Globus pallidus (tissue), 1 donor: ENCODE measurements around the gene SLC25A11.

ENCODE experiments used
- DNase-seq: peaks from one replicate; pipeline ENCODE4 v3.0.0-alpha.2; 2015; ENCODE audit warnings: low spot score

The SLC25A11 gene

DNA sequence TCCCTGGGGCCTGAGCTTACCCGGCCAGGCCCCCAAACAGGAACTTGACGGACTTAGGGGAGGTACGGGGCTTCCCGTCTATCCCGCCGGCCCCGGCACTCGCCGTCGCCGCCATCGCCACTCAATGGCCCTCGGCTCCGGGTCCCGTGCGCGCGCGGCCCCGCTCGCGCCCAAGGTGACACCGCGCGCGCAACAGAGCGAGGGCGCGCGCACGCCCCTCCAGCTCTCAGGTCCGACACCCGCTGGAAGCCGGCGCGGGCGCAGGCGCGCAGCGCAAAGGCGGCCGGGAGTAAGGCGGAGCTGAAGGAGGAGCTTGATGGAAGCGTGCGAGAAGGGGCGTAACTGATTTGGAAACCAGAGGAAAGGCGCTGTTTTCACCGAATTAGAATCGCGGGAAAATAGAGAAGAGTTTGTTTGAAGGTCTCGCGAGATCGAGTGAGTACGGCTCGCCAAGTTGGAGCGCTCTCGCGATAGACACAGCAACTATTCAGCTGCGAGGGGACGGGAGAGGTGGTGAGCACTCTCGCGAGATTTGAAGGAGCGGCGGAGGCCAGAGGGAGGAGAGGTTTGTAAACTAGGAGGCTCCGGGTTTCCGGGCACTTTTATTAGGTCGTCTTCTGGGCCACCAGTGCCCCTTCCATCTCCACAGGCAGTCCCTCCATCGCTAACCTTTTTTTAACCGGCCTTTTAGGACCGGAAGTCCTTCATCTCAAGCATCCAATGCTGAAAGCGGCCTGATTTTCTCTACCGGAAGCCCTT, at the start of gene SLC25A11, which contains the start of gene RNF167:
Gene SLC25A11 (minus strand): TSS at position 251 of the 759 bp plus-strand sequence. CDS start 136 bp downstream, at position 115.
Gene RNF167 (plus strand): TSS at position 473 of the 759 bp plus-strand sequence. CDS start 642 bp downstream, outside the sequence.
- peak; percentile 97 for DNase-seq

GRCh38 chr17:4987767-4988567, 48.1 kb upstream of the SLC25A11 start:
- DNase-seq: no peak

DNA sequence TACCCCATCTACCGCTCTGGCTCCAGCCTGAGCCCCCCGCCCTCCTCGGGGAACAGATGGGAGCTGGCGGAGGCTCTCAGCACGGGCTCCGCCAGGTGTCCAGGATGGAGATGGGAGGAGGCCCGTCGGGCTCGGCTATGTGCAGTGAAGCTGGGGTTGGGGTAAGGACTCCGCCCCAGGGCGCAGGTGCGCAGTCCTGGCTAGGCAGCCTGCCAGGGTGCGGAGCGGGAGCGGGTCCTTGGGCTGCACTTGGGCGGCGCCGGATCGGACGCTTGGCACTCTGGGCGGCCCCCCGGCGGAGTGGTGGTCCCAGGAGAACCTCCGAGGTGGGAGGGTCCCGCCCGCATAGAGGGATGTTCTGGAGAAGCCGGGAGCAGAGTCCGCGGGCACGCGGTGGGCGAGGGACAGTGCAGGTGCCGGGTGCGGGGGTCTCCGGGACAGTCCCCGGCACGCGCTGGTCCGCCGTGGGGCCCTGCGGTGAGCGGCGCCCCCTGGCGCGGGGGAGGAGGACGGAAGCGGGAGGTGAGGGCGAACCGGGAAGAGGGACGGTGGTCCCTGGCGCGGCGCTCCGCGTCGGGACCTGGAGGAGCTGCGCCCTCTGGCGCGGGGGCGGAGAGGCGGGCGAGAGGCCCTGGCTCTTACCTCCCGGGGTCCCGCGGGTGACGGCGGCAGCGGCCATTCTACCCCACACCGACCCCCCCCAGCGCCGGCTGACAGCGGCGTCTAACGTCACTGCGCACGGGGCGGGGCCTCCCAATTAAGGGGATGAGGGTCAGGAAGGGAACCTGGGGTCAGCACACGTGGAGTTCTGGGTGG, 47.3 kb upstream of the SLC25A11 start, which contains the start of gene CAMTA2:
Gene CAMTA2 (minus strand): TSS at position 725 of the 816 bp plus-strand sequence. CDS start 1,453 bp downstream, outside the sequence.
- DNase-seq: peak; percentile 85

DNA sequence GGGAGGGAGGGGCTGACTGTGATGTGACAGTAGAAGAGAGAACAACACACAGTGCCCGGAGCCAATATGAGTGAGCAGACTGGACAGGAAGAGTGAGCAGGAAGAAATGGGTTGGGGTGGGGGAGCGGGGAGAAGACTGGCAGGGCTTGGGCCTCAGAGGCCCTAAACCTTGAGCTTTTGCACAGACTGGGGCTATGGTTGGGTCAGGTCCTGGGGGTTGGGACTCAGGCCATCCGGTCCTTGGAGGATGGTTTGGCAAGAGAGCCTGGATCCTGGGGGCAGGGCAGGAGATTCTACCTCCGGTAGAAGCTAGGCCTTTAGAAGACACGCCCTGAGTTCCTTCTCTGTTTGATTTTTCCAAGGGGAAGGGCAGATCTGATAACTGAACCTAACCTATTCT, 46.6 kb upstream of the SLC25A11 start:
- no peak for DNase-seq

DNA sequence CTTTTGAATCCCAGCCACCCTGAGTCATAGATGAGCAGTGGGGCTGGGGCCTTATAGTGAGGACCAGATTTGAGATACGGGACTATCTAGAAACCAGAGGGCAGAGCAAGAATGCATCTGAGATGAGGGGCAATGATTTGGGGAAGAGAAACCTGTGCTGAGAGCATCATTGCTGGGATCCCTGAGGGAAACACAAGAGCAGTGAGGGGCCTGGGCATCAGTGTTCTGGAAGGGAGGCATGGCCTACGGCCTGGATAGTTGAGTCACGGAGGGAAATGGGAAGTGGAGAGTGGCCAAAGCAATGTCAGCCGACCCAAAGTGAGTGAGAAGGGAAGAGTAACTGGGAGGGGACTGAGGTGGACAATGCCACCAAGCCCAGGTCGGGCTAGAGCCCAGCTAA, 42.5 kb upstream of the SLC25A11 start:
- DNase-seq: no peak

- no peak for DNase-seq
Observed at GRCh38 chr17:4980644-4981216, 40.9 kb upstream of the SLC25A11 start.

- DNase-seq: peak; percentile 41
Observed at GRCh38 chr17:4978726-4979125, 38.9 kb upstream of the SLC25A11 start.

DNA sequence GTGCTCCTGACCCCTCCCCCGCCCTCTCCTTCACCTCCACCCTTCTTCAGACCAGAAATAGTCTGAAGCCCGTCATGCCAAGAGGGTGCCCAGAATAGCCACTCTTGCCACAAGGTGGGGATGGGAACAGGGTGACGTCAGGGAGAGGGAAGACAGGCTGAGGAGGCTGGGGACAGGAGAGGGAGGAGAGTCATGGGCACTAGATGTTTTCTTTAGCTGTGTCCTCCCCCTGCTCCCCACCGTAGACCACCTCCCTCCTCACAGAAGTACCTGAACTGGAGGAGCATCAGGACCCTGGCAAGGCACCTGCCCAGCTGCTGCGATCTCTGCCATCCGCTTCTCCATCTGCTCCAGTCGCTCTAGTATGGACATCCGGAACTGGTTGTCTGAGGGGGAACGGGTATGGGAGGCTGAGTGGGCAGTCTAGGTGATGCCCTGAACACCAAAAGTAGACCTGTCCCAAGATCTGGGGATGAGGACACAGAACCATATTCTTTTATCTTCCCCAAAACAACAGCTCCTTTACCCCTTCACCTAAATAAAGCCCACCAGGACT, 34.3 kb upstream of the SLC25A11 start:
- no peak for DNase-seq

GRCh38 chr17:4973256-4974114, 33.6 kb upstream of the SLC25A11 start:
- DNase-seq: no peak

DNA sequence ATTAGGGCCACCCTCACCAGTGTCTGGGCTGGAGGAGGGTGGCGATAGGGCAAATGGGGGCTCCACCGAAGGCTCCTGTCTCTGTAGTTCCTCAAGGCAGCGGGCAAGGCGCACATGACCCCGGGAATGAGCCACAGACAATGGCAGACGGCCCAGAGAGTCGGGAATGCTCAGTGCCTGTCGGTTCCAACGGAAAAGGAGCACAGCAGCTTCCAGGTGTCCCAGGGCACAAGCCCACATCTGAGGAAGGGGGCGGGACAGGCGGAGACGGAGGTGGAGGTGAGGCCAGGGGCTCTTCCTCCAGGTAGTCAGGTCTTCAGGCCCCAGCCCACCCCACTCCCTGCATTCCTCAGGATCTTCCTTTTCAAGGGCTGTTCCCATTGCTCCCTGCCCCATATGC, 32.9 kb upstream of the SLC25A11 start:
- DNase-seq: no peak

GRCh38 chr17:4972322-4972721, 32.5 kb upstream of the SLC25A11 start:
- DNase-seq: no peak

DNA sequence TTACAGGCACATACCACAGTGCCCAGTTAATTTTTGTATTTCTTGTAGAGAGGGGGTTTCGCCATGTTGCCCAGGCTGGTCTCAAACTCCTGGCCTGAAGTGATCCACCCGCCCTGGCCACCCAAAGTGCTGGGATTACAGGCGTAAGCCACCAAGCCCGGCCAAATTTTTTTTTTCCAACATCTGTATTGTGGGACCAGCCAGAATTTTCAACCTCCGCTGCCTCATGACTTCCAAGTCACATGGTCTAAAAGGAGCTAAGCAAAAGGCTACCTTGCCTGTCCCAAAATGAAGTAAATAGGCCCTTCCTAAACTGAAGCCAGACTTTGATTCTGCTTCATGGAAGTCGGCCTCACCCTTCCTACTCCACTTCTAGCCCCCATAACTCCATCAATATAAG, 32.0 kb upstream of the SLC25A11 start:
- DNase-seq: no peak

DNA sequence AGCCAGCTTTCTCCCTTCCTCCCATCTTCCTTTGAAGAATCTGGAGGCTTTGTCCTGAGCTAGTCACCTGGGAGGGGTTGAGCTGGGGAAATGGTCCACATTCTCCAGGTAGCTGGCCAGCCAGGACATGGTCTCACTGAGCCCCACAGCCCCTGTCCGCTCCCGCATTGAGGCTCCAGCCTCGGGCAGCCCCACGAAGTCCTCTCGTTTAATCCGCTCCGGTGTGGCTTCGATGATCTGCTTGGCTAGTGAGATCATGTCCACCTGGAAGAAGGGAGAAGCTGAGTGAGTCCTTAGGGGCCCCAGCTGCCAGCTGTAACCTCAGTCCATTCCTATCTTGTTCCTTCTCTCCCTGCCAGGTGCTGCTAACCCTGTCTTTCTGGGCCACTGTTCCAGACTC, 30.4 kb upstream of the SLC25A11 start:
- DNase-seq: no peak

DNA sequence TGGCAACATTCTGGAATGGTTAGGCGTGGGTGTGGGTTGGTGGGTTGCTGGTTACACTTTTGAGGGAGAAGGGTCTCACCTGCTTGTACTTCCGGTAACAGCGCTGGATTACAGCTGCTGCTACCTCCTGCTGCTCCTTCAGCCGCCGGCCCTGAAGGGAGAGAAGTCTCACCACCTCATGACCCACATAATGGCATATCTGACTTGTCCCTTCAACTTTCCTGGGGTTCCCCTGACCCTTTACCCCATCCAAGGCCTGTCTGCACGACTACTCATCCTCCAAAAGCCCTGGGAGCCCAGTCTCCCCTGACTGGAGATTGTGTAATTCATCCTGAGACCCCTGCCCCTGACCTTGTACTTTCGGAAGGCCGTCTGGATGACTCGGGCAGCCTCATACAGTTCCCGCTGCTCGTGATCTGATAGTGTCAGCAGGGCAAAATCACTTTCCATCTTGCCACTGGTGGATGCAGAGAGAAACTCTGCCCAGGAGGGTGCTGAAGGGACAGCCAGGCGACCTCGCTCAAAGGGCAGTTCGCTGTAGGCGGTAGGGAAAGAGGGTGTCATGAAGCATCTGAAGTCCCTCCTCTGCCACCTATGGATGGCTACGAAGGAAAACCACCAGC, 29.8 kb upstream of the SLC25A11 start:
- no peak for DNase-seq

GRCh38 chr17:4969047-4969550, 29.3 kb upstream of the SLC25A11 start:
- DNase-seq: no peak

GRCh38 chr17:4968486-4969046, 28.7 kb upstream of the SLC25A11 start:
- DNase-seq: no peak

- peak; percentile 98 for DNase-seq
Observed at GRCh38 chr17:4967539-4968485, 28.0 kb upstream of the SLC25A11 start, which contains the start of gene SPAG7. SPAG7 (minus strand) TSS chr17:4967817; CDS start chr17:4967804, 13 bp downstream.
